ENCODE data around the gene KISS1R.

DNA sequence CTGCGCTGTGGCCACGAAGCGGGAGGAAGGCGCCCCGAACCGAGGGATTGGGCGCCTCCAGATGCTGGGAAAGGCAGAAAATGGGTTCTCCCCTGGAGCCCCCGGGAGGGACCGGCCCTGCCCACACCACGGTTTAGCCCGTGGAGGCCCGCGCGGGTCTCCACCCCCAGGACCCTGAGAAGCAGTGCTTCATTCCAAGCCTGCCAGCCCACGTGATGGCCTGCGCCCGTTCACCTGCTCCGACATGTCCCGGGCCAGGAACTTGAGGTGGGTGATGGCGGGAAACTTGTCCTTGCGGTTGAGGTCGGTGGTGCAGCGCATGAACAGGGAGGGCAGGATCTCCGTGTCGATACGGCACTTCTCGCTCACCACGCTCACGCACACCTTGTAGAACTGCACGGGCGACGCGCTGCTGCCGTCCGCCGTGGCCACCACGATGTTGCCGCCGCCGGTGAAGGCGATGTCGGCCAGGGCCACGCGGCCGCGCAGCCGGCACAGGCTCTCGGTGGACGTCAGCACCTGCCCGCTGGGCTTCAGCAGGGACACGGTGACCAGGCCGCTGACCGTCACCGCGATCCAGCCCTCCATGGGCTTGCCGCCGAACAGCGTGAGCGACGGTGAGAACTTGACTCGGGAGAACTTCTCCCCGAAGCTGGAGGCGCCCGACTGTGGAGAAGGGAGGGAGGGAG is 31.5 kb upstream of the KISS1R start:
- TF ChIP-seq GATA2 (IDR thresholded peaks at IDR 0.05; ENCODE audit: low read depth, low read length) (no peak), GATA3 (IDR thresholded peaks at IDR 0.05; ENCODE audit: low read depth, low read length) (no peak)
